SH-SY5Y (cell line): Measurements from ENCODE around the gene PIP5K1B.

Source experiments
- GATA2 ChIP-seq: IDR thresholded peaks from 2 replicates; pipeline ENCODE4 v1.6.1; 2011; ENCODE audit warnings: mild to moderate bottlenecking, low read depth, low read length
- GATA3 ChIP-seq: IDR thresholded peaks from 2 replicates; pipeline ENCODE4 v1.6.1; 2011; ENCODE audit warnings: low read depth, mild to moderate bottlenecking, low read length, moderate library complexity

- TF ChIP-seq GATA2 (no peak), GATA3 (no peak)
Observed at GRCh38 chr9:68804911-68805889, 100.2 kb downstream of the PIP5K1B start.
